Neural progenitor cell (in vitro differentiated cells): Measurements from ENCODE around the gene LIN28B.

Source experiments
- CTCF ChIP-seq: fragments of 200-600 bp; sonication (generic); IDR thresholded peaks from 2 replicates; pipeline ENCODE4 v1.5.1; 2017; ENCODE audit warnings: antibody characterized with exemption, mild to moderate bottlenecking
- EZH2phosphoT487 ChIP-seq: fragments of 200-600 bp; sonication (generic); IDR thresholded peaks from 2 replicates; pipeline ENCODE4 v1.6.1; 2017; ENCODE audit warnings: antibody characterized with exemption

GRCh38 chr6:104941729-104942091 lies 15.2 kb upstream of the LIN28B start:
- no peak for TF ChIP-seq CTCF
- no peak for TF ChIP-seq EZH2phosphoT487
